Fibroblast of lung (primary cell): Measurements from ENCODE around the gene PIGBOS1. TPM values are rescaled to one million over a fixed set of nuclear protein-coding genes. Genes with fewer than 3 reads are reported as not detected.

Experiments used
- DNase-seq, 2 donors: peaks; one replicate each; pipeline versions ENCODE4 v3.0.0 to v3.0.0-alpha.2; 2010; ENCODE audit warnings: low read depth in 2 of 2
- H2AFZ ChIP-seq: 2 replicates; pipeline ENCODE4 v1.5.1; 2012; ENCODE audit warnings: low read length, control low read depth, inconsistent platforms
- H3K27ac ChIP-seq: 2 replicates; pipeline ENCODE4 v1.5.1; 2011; ENCODE audit warnings: low read length, control low read depth; ENCODE audit not compliant: insufficient read depth
- H3K27me3 ChIP-seq: 2 replicates; pipeline ENCODE4 v1.5.1; 2011; ENCODE audit warnings: mild to moderate bottlenecking, low read length; ENCODE audit not compliant: control insufficient read depth, insufficient read depth
- H3K36me3 ChIP-seq: 2 replicates; pipeline ENCODE4 v1.5.1; 2011; ENCODE audit warnings: low read length; ENCODE audit not compliant: control insufficient read depth, insufficient read depth
- H3K4me1 ChIP-seq: 2 replicates; pipeline ENCODE4 v1.5.1; 2011; ENCODE audit warnings: low read length; ENCODE audit not compliant: control insufficient read depth, insufficient read depth; ENCODE audit errors: extremely low read depth
- H3K4me2 ChIP-seq: 2 replicates; pipeline ENCODE4 v1.5.1; 2011; ENCODE audit warnings: low read length, control low read depth; ENCODE audit not compliant: insufficient read depth; ENCODE audit errors: extremely low read depth
- H3K4me3 ChIP-seq, 4 experiments: fragments of 200-600 bp in 1 of 4; sonication (generic) in 1 of 4; replicated peaks in 1 of 4; 2 replicates each; pipeline ENCODE4 v1.5.1; 2011 to 2016; ENCODE audit warnings: low read length in 4 of 4, low read depth in 3 of 4, mild to moderate bottlenecking in 3 of 4, control low read depth in 2 of 4, inconsistent platforms in 1 of 4, mixed read lengths in 1 of 4; ENCODE audit not compliant: insufficient read depth in 1 of 4; ENCODE audit errors: control extremely low read depth in 1 of 4
- H3K79me2 ChIP-seq: 2 replicates; pipeline ENCODE4 v1.5.1; 2012; ENCODE audit warnings: mild to moderate bottlenecking, low read length, inconsistent platforms; ENCODE audit not compliant: control insufficient read depth, insufficient read depth
- H3K9ac ChIP-seq: 2 replicates; pipeline ENCODE4 v1.5.1; 2011; ENCODE audit warnings: mild to moderate bottlenecking, low read length, control low read depth; ENCODE audit not compliant: insufficient read depth
- H3K9me3 ChIP-seq: 2 replicates; pipeline ENCODE4 v1.5.1; 2012; ENCODE audit warnings: low read depth, low read length; ENCODE audit not compliant: control insufficient read depth, insufficient read depth
- H4K20me1 ChIP-seq: 2 replicates; pipeline ENCODE4 v1.5.1; 2011; ENCODE audit warnings: low read length; ENCODE audit not compliant: control insufficient read depth, insufficient read depth; ENCODE audit errors: extremely low read depth
- EZH2 ChIP-seq: IDR thresholded peaks from 2 replicates; pipeline ENCODE4 v1.5.1; 2012; ENCODE audit warnings: low read length, control low read depth, mild to moderate bottlenecking; ENCODE audit errors: missing control alignments
- polyA plus RNA-seq, 2 donors: library from polyadenylated mRNA; depleted of rRNA in 1 of 2; stranded (reverse) in 1 of 2; unstranded in 1 of 2; fragments of >200 nt; gene quantifications; 2 replicates each; pipeline ENCODE4 v1.2.1, GENCODE V29; 2011 to 2012; ENCODE audit warnings: missing spikeins in 1 of 2
- total RNA-seq: library from RNA; depleted of rRNA; stranded (reverse); fragments of >200 nt; gene quantifications from 2 replicates; pipeline ENCODE4 v1.2.1, GENCODE V29; 2014
- TF ChIP-seq, protein P1 (sequence below), 2 donors: IDR thresholded peaks in 1 of 2; conservative IDR thresholded peaks in 1 of 2; 1 replicate in 1 of 2; 2 replicates in 1 of 2; pipeline ENCODE4 v1.5.1; 2011 to 2012; ENCODE audit warnings: low read length in 2 of 2, control low read depth in 1 of 2, inconsistent platforms in 1 of 2, low read depth in 1 of 2, mild to moderate bottlenecking in 1 of 2

Gene PIGBOS1
- total and polyA plus RNA-seq, 2 donors (not counting 1 experiment from before 2014, with no cell fraction given) = 10.9 to 18.5 TPM

DNA sequence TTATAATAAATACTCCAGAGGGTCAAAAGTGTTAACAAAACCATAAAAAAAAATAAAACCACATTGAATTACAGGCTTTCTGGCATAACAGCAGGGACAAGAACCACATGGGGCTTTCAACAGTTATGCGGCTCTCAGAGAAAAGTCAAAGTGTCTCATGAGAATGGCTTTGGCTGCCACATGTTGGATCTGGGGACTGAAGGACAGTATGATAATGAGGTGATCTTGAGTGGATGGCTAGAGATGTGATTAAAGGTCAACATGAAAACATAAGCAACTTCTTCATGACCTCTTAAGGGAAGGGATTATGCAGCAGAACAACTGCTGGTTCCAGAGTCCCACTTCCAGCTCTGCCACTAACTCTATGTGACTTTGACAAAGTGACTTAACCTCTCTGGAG is 34.5 kb downstream of the PIGBOS1 start:
- H2AFZ ChIP-seq = no peak overlapping the region

DNA sequence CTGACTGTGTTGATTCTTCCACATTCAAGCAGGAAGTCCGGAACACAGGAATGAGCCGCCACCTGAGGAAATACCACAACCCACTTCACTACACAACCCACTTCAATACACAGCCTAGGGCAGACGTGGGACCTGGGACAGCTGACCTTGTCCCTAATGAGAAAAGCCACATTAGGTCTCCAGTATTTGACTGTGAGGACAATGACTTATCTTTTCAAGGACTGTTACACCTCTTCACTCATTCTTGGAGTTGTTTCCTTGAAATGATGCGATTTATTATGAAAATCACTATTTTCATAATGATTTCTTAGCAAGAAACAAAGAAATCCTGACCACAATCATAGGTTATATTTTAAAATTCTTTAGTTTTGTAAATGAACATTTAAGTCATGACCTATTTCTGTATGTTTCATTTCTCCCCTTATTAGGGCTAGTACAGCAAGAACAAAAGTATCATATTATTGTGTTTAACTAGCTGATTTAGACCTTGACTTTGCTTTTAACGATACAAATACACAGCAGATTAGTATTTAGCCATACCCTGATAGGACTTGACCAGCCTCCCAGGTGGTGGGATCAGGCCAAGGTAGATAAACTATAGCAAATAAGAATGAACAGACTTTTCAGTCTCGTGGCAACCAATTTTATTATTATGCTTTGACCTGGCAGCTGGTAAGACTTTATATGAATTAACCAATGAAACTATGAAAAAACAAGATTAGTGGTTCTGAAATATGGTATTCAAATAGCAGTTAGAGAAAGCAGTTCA is 35.4 kb downstream of the PIGBOS1 start:
- no peaks in the 10 kb centered on the region for H3K27me3 ChIP-seq
- TF ChIP-seq, protein P1, sequence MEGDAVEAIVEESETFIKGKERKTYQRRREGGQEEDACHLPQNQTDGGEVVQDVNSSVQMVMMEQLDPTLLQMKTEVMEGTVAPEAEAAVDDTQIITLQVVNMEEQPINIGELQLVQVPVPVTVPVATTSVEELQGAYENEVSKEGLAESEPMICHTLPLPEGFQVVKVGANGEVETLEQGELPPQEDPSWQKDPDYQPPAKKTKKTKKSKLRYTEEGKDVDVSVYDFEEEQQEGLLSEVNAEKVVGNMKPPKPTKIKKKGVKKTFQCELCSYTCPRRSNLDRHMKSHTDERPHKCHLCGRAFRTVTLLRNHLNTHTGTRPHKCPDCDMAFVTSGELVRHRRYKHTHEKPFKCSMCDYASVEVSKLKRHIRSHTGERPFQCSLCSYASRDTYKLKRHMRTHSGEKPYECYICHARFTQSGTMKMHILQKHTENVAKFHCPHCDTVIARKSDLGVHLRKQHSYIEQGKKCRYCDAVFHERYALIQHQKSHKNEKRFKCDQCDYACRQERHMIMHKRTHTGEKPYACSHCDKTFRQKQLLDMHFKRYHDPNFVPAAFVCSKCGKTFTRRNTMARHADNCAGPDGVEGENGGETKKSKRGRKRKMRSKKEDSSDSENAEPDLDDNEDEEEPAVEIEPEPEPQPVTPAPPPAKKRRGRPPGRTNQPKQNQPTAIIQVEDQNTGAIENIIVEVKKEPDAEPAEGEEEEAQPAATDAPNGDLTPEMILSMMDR (conservative IDR thresholded peaks at IDR 0.05 in 1 of 2, IDR thresholded peaks at IDR 0.05 in 1 of 2; ENCODE audit: low read depth in 1 of 2, low read length in 2 of 2) = no peak
- no peak for TF ChIP-seq EZH2
- no peak overlapping the region for H3K4me3 ChIP-seq
- H3K36me3 ChIP-seq = no peaks in the 10 kb centered on the region
- no peak overlapping the region for H3K4me2 ChIP-seq
- H3K4me1 ChIP-seq = peaks cover 24% of the 10 kb centered on the region
- DNase-seq = no peak
- no peak overlapping the region for H3K9ac ChIP-seq
- H3K27ac ChIP-seq = no peak overlapping the region
- H4K20me1 ChIP-seq = no peaks in the 10 kb centered on the region
- H3K9me3 ChIP-seq = no peaks in the 10 kb centered on the region
- no peak overlapping the region for H2AFZ ChIP-seq
- peaks cover 5% of the 10 kb centered on the region for H3K79me2 ChIP-seq

More for the DNA sequence above, 34.5 kb downstream of the PIGBOS1 start:
- no peak for TF ChIP-seq EZH2
- TF ChIP-seq, protein P1 (conservative IDR thresholded peaks at IDR 0.05 in 1 of 2, IDR thresholded peaks at IDR 0.05 in 1 of 2; ENCODE audit: low read depth in 1 of 2, low read length in 2 of 2) = no peak
- Histone ChIP-seq H3K9ac (no peak overlapping the region), H3K9me3 (no peaks in the 10 kb centered on the region), H3K36me3 (no peaks in the 10 kb centered on the region), H4K20me1 (no peaks in the 10 kb centered on the region), H3K4me2 (no peak overlapping the region), H3K79me2 (peaks cover 8% of the 10 kb centered on the region), H3K27ac (no peak overlapping the region), H3K4me3 (no peak overlapping the region), H3K4me1 (peaks cover 21% of the 10 kb centered on the region), H3K27me3 (no peaks in the 10 kb centered on the region)
- no peak for DNase-seq

DNA sequence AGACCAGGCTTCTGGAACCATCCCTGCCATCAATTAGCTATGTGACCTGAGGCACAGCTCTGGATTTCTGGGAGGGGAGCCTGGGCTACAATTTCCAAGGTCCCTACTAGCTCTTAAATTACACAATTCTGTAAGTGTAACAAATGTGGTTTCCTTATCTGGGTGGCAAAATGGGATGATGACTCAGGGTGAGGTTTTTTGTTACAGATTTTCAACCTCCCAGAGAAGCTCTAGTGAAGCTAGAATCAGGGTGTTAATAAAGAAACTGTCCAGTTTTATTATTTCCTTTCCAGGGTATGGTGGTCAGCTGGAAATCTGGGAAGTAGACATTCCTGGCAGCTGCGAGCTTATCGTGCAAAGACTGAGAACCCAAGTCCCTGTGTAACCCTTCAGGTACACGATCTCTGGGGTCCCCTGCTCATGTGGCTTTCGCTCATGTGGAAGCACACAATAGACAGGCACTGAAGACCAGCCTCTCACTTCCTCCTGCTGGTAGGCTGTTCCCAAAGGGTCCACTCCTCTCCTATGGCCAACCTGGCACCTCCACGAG is 36.6 kb downstream of the PIGBOS1 start:
- H3K27ac ChIP-seq = peak overlapping the region; percentile 6
- H3K9me3 ChIP-seq = no peaks in the 10 kb centered on the region
- no peak overlapping the region for H3K9ac ChIP-seq
- H3K79me2 ChIP-seq = peaks cover 5% of the 10 kb centered on the region
- H2AFZ ChIP-seq = no peak overlapping the region
- DNase-seq = peak; percentile 88 to 91
- H3K4me1 ChIP-seq = peaks cover 24% of the 10 kb centered on the region
- H3K4me3 ChIP-seq = no peak overlapping the region
- TF ChIP-seq EZH2 = no peak
- H3K36me3 ChIP-seq = no peaks in the 10 kb centered on the region
- peak overlapping the region; percentile 38 for H3K4me2 ChIP-seq
- no peaks in the 10 kb centered on the region for H4K20me1 ChIP-seq
- H3K27me3 ChIP-seq = no peaks in the 10 kb centered on the region
